Lung (tissue), 12 donors: ENCODE data around the gene GRIK3. TPM values are rescaled to one million over a fixed set of nuclear protein-coding genes. Genes with fewer than 3 reads are reported as not detected.
A peak's percentile ranks its signal among the peaks of the same experiment; 100 is the strongest.

Experiments used
- ATAC-seq: fragments of 200-7000 bp; cut with Tn5 transposase; one replicate; pipeline ENCODE4 v1.9.1; 2020; ENCODE audit warnings: moderate number of reproducible peaks; ENCODE audit not compliant: insufficient read depth, low FRiP score
- DNase-seq, 3 donors: peaks; one replicate each; pipeline ENCODE4 v3.0.0-alpha.2; 2013 to 2017
- H3K27ac ChIP-seq, 2 donors: one replicate each; pipeline ENCODE4 v1.5.1; 2013; ENCODE audit warnings: mild to moderate bottlenecking in 2 of 2, moderate library complexity in 2 of 2, control low read depth in 1 of 2, inconsistent platforms in 1 of 2, low read depth in 1 of 2, low read length in 1 of 2
- H3K27me3 ChIP-seq, 3 donors: one replicate each; pipeline ENCODE4 v1.5.1; 2013; ENCODE audit warnings: low read length in 2 of 3; ENCODE audit not compliant: control insufficient read depth in 3 of 3, insufficient read depth in 3 of 3
- H3K36me3 ChIP-seq, 4 donors: one replicate each; pipeline ENCODE4 v1.5.1; 2013; ENCODE audit warnings: low read length in 4 of 4, mild to moderate bottlenecking in 1 of 4, moderate library complexity in 1 of 4; ENCODE audit not compliant: control insufficient read depth in 4 of 4, insufficient read depth in 4 of 4
- H3K4me1 ChIP-seq, 5 donors: one replicate each; pipeline ENCODE4 v1.5.1; 2013; ENCODE audit warnings: low read length in 5 of 5, mild to moderate bottlenecking in 2 of 5, moderate library complexity in 1 of 5; ENCODE audit not compliant: control insufficient read depth in 5 of 5, insufficient read depth in 5 of 5
- H3K4me3 ChIP-seq: one replicate; pipeline ENCODE4 v1.5.1; 2013; ENCODE audit warnings: mild to moderate bottlenecking, control low read depth, moderate library complexity
- H3K9ac ChIP-seq, 2 donors: one replicate each; pipeline ENCODE4 v1.5.1; 2013; ENCODE audit warnings: low read length in 2 of 2, control low read depth in 1 of 2; ENCODE audit not compliant: insufficient read depth in 1 of 2
- H3K9me3 ChIP-seq, 4 donors: one replicate each; pipeline ENCODE4 v1.5.1; 2013; ENCODE audit warnings: low read length in 3 of 4, mild to moderate bottlenecking in 1 of 4, moderate library complexity in 1 of 4; ENCODE audit not compliant: control insufficient read depth in 4 of 4, insufficient read depth in 3 of 4
- CTCF ChIP-seq: IDR thresholded peaks from 2 replicates; pipeline ENCODE4 v1.5.1; 2012; ENCODE audit warnings: mild to moderate bottlenecking; ENCODE audit errors: control extremely low read depth, extremely low read depth
- WGBS, 2 donors: extraction: QIAGEN DNeasy Blood & Tissue Kit; methylation state at CpG; one replicate each; pipeline ENCODE4 v1.1.7; 2013; 5-methylcytosine and 5-hydroxymethylcytosine counted together
- polyA plus RNA-seq, 2 donors: library from polyadenylated mRNA; stranded (reverse); fragments of 200-250 nt; gene quantifications; one replicate each; pipeline ENCODE4 v1.2.1, GENCODE V29; 2013
- total RNA-seq, 2 donors: library from RNA; depleted of rRNA in 1 of 2; stranded (reverse); fragments of >200 nt in 1 of 2; gene quantifications; one replicate each; pipeline ENCODE4 v1.2.1, GENCODE V29; 2014 to 2021
- donor health status: control.
- donor health status: control.
- donor health status: Bipolar disorder and iron deficiency.
- donor health status: healthy.
- donor health status: DM: yes; HTN: yes; CAD: no.

The GRIK3 gene
- total and polyA plus RNA-seq, 4 donors, result 0.01 to 0.40 (median 0.07) TPM

- peaks cover 0 to 2% (median 0%) of the 10 kb centered on the region in 4 donors for H3K9me3 ChIP-seq
- no peak for TF ChIP-seq CTCF
- H3K4me1 ChIP-seq, result peaks cover 0 to 2% (median 0%) of the 10 kb centered on the region in 5 donors
- H3K27me3 ChIP-seq, result peaks cover 0 to 13% (median 4%) of the 10 kb centered on the region in 3 donors
- no peak overlapping the region for H3K9ac ChIP-seq
- 82 to 85% methylated on average over 6 of the region's 6 CpGs for WGBS, 2 donors
- H3K4me3 ChIP-seq, result no peak overlapping the region
- no peaks in the 10 kb centered on the region for H3K36me3 ChIP-seq
- H3K27ac ChIP-seq, result no peak overlapping the region
- ATAC-seq, result no peak
- peak in 2 of 3 donors; percentile 7 to 13 for DNase-seq
These were observed 165.3 kb downstream of the GRIK3 start for GRCh38 chr1:36869054-36869453.

- Histone ChIP-seq H3K27ac (no peak overlapping the region), H3K9me3 (peaks cover 0 to 2% (median 0%) of the 10 kb centered on the region in 4 donors), H3K4me3 (no peak overlapping the region), H3K9ac (no peak overlapping the region), H3K4me1 (peaks cover 0 to 2% (median 0%) of the 10 kb centered on the region in 5 donors), H3K36me3 (no peaks in the 10 kb centered on the region), H3K27me3 (peaks cover 0 to 6% (median 0%) of the 10 kb centered on the region in 3 donors)
- no peak for TF ChIP-seq CTCF
- WGBS, 2 donors, result 71 to 77% methylated on average over 4 of the region's 4 CpGs
- ATAC-seq (no peak), DNase-seq (no peak)
These were observed 166.7 kb downstream of the GRIK3 start for GRCh38 chr1:36867575-36867974.

GRCh38 chr1:36866169-36866814 lies 168.0 kb downstream of the GRIK3 start:
- Histone ChIP-seq H3K9ac (no peak overlapping the region), H3K27me3 (peaks cover 0 to 3% (median 0%) of the 10 kb centered on the region in 3 donors), H3K4me1 (peaks cover 0 to 2% (median 0%) of the 10 kb centered on the region in 5 donors), H3K4me3 (no peak overlapping the region), H3K9me3 (peaks cover 0 to 2% (median 0%) of the 10 kb centered on the region in 4 donors), H3K27ac (no peak overlapping the region), H3K36me3 (no peaks in the 10 kb centered on the region)
- no peak for ATAC-seq
- WGBS, 2 donors, result 50 to 55% methylated on average over 6 of the region's 6 CpGs
- DNase-seq, result peak in 2 of 3 donors; percentile 3 to 30
- no peak for TF ChIP-seq CTCF
